Progenitor cell of endocrine pancreas (in vitro differentiated cells): ENCODE results near the gene FOXD1. TPM values are rescaled to one million over a fixed set of nuclear protein-coding genes. Genes with fewer than 3 reads are reported as not detected.

Source experiments
- DNase-seq: peaks from one replicate; pipeline ENCODE4 v3.0.0; 2021; ENCODE audit warnings: low spot score; ENCODE audit not compliant: unreplicated experiment
- H3K27ac Mint-ChIP-seq: 2 replicates; pipeline ENCODE4 v1.8.0; 2021; ENCODE audit warnings: mild to moderate bottlenecking, moderate library complexity, mixed read lengths
- H3K27me3 Mint-ChIP-seq: 2 replicates; pipeline ENCODE4 v1.8.0; 2021; ENCODE audit warnings: mixed read lengths
- H3K36me3 Mint-ChIP-seq: 2 replicates; pipeline ENCODE4 v1.8.0; 2022; ENCODE audit warnings: mixed read lengths; ENCODE audit not compliant: insufficient read depth
- H3K4me1 Mint-ChIP-seq: 2 replicates; pipeline ENCODE4 v1.8.0; 2021; ENCODE audit warnings: low read depth, mixed read lengths
- H3K4me3 Mint-ChIP-seq: 2 replicates; pipeline ENCODE4 v1.8.0; 2021; ENCODE audit warnings: low read depth, mild to moderate bottlenecking, moderate library complexity, mixed read lengths
- H3K9me3 Mint-ChIP-seq: 2 replicates; pipeline ENCODE4 v1.8.0; 2021; ENCODE audit warnings: low read depth, mixed read lengths
- total RNA-seq: library from RNA; stranded (reverse); gene quantifications from 2 replicates; pipeline ENCODE4 v1.2.1, GENCODE V29; 2021
- TF ChIP-seq, protein P1 (sequence below): fragments of 200-600 bp; sonication (generic); IDR thresholded peaks from one replicate; pipeline ENCODE4 v1.5.0; 2021; ENCODE audit warnings: antibody characterized with exemption, mild to moderate bottlenecking; ENCODE audit not compliant: unreplicated experiment

FOXD1 gene
- total RNA-seq, 1 donor from 2014 or later = 0.19 TPM

DNA sequence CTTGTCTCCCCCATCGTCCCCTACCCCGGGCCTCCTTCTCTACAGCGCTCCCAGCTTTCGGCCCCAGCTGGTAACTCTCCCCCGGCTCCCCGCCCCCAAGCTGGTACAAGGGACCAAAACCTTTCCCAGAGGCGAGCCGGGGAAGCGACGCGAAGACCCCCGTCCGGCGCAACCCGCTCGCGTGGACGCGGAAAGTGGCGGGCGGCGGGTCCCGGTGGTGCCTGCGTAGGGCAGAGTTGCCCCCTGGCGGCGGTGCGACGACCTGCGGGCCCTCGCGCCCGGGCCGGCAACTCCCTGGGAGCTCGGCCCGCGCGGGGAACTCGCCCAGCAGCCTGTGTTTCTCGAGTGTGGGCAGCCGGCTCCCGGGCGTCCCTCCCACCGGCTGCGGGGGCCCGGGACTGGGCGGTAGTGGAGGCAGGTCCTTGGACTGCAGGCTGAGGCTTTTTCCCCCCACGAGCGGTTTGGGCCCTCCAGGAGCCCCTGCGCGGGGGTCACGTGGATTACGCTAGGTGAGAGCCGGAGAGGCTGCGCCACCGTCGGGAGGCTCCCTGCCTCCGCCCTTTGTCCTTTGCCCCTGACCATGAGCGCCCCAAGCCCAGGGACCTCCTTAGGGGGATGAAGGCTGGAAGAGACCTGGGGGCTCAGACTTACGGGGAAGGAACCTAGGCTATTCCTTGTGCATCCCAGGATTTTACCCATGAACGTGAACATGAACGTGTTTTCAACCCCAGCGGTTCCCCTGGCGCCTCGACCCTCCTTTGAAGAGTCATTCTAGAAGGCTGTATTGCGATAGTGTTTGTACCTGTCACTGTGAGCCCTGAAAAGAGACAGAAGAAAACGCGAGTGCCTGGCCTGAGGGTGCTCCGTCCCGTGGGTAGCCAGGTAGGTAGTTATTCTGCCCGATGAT is 2.9 kb upstream of the FOXD1 start:
- Mint-ChIP-seq H3K9me3 (no peaks in the 10 kb centered on the region), H3K27ac (no peak overlapping the region), H3K4me1 (peaks cover 4% of the 10 kb centered on the region), H3K4me3 (no peak overlapping the region), H3K36me3 (no peaks in the 10 kb centered on the region), H3K27me3 (peaks cover 71% of the 10 kb centered on the region)
- peak; percentile 74 for DNase-seq
- TF ChIP-seq, protein P1, sequence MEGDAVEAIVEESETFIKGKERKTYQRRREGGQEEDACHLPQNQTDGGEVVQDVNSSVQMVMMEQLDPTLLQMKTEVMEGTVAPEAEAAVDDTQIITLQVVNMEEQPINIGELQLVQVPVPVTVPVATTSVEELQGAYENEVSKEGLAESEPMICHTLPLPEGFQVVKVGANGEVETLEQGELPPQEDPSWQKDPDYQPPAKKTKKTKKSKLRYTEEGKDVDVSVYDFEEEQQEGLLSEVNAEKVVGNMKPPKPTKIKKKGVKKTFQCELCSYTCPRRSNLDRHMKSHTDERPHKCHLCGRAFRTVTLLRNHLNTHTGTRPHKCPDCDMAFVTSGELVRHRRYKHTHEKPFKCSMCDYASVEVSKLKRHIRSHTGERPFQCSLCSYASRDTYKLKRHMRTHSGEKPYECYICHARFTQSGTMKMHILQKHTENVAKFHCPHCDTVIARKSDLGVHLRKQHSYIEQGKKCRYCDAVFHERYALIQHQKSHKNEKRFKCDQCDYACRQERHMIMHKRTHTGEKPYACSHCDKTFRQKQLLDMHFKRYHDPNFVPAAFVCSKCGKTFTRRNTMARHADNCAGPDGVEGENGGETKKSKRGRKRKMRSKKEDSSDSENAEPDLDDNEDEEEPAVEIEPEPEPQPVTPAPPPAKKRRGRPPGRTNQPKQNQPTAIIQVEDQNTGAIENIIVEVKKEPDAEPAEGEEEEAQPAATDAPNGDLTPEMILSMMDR = peak; percentile 94

DNA sequence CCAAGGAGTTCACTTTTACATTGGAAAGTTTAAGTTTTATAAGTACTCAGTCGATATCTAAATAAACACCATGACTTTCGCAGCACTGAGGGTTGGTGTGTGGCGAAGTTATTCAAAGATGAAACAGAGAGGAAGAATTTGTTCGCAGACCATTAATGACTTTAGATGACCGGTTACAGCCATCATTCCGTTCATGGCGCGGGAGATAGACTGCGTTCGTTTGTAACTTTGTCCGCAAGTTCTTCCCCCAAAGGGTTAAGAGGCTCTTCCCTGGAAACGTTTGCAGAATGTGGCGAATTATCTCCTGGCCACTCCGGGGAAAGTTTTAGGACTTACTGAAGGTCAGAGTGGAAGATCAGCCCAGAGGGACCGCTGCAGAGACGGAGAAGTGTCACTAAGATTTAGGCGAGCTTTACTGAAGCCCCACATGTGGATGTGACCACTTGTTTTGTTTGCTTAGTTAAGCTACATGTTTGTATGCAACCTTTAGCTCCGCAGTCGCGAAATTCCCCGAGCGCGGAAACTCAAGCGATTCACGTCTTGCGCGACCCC is 2.2 kb upstream of the FOXD1 start:
- no peaks in the 10 kb centered on the region for H3K9me3 Mint-ChIP-seq
- TF ChIP-seq, protein P1 = no peak
- H3K4me3 Mint-ChIP-seq = peak overlapping the region; percentile 46
- DNase-seq = no peak
- no peaks in the 10 kb centered on the region for H3K36me3 Mint-ChIP-seq
- peaks cover 76% of the 10 kb centered on the region for H3K27me3 Mint-ChIP-seq
- H3K4me1 Mint-ChIP-seq = peaks cover 4% of the 10 kb centered on the region
- no peak overlapping the region for H3K27ac Mint-ChIP-seq

DNA sequence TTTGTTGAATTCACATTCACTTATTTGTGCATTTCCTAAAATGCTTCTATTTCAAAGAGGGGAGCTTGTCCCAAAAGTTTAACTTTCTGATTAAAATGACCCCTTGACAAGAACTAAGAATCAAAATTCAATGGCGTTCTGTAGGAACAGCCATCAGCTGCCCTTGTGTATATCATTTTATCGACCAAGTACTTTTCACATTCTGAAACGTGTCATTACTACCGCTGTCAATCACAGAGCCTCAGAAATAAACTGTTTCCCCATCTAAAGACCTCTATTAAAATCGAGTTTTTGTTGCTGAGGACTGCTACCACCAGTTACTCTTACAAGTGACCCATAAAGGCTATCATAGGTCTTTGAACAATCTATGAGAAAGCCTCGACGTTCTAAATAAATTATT is 1.6 kb upstream of the FOXD1 start:
- Mint-ChIP-seq H3K27me3 (peaks cover 78% of the 10 kb centered on the region), H3K4me3 (no peak overlapping the region), H3K36me3 (no peaks in the 10 kb centered on the region), H3K9me3 (no peaks in the 10 kb centered on the region), H3K27ac (peak overlapping the region; percentile 27), H3K4me1 (peaks cover 4% of the 10 kb centered on the region)
- TF ChIP-seq, protein P1 = no peak
- no peak for DNase-seq

GRCh38 chr5:73447530-73448462 is 781 bp downstream of the FOXD1 start:
- DNase-seq = peak; percentile 30
- Mint-ChIP-seq H3K4me1 (peaks cover 4% of the 10 kb centered on the region), H3K4me3 (peak overlapping the region; percentile 71), H3K27ac (peak overlapping the region; percentile 69), H3K36me3 (no peaks in the 10 kb centered on the region), H3K9me3 (no peaks in the 10 kb centered on the region), H3K27me3 (peaks cover 85% of the 10 kb centered on the region)
- TF ChIP-seq, protein P1 = no peak
